Inflammatory macrophage (primary cell): Measurements from ENCODE around the gene TNIK.

Experiments
- DNase-seq, 2 donors: peaks; one replicate each; pipeline ENCODE4 v3.0.0-alpha.2; 2020 to 2022

TNIK gene

DNA sequence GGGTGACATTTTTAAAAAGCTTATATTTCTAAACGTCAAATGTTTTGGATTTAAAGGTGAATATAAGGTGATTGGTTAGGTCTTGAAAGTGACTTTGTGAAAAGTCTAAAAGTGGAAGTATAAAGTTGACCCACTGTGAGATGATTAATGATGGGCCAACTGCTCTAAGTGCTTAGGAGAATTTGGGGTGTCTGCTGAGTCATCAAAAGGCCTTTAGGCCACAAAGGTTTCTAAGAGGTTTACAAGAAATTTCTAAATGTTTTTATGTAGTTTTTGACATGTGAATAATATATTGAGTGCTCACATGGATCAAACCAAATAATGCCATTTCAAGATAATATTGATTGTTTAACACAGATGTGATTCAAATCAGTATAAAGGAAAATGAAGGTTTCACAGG lies 394.5 kb downstream of the TNIK start:
- no peak for DNase-seq

DNA sequence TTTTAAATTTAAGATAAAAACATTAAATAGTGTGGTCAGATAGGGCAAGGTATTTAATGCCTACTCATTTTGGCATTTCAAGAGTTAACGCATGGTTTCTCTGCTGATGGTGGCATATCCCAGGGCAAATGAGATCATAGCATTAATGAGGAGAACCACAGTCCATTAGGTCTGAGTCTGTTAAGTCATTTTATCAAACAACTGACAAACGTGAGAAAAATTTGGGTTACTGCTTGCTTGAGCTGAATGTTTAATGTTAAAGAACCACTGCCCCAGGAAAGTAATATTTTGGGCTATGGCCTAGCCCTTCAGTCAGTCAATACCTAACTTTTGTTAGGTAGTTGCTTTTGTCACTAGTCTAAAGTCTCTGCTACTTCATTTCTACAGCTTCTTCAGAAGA lies 395.7 kb downstream of the TNIK start:
- DNase-seq: no peak

DNA sequence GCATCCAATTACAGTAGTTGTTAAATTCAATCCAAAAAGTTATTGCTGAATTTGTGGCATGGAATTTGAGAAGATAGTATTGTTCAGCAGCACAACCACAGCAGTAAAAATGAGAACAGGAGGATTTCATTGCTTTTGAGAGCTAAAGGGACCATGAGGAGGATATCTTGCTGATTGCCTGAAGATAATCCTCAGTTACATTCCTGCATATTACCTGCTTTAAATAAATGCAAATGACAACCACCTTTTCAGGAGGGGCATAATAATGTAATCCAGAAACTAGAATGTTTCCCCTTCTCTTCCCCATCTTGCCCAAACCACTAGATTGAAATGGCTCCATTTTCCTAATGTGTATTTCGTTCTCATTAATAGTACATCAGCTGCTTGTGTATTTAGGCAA lies 398.5 kb downstream of the TNIK start:
- no peak for DNase-seq

DNA sequence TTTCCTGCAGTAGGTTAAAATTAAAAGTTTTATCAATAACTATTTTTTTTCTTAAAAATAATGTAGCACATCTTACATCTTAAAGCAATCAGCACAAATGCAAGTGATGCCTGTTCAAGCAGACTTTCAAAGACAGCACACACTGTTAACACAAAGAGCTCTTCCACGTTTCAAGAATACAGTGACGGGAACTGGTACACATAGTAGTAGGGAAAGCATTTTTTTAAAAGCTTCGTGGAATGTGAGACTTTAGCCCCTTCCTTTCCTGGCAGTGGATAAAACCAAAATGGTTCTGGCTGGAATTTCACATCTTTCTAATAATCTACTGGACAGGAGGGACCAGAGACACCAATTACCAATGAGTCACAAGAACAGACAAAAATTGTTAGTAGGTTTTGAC lies 400.2 kb downstream of the TNIK start:
- no peak for DNase-seq

DNA sequence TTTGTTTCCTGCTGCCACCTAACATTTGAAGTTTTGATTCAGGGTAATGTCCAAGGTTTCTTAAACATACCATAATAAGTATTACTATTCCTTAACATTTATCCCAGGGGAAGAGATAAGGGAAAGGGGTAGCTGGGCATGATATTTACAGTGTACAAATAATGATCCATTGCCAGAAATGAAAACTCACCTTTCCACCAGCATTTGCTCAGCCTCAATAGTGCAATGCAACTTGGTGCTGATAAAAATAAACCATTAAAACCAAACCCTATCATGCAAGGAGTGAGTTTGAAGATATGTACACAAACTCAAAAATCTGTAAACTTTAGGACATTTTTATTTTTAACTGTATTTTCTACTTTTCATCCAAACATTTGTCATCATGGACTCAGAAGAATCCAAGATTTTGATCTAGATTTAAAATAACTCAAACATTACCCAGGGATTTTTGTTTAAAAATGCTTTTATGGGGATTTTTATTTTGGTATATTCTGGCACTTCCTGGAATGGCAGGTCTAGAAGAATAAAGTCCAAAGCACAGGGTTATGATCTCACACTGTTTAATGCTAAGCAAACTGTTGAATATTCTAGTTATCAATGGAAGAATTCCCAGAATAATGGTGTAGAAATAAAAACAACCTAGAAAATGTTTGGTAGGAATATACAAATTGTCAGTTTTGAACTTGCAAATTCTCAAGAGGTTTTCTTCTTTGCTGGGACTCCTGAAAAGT lies 401.2 kb downstream of the TNIK start:
- DNase-seq: no peak

DNA sequence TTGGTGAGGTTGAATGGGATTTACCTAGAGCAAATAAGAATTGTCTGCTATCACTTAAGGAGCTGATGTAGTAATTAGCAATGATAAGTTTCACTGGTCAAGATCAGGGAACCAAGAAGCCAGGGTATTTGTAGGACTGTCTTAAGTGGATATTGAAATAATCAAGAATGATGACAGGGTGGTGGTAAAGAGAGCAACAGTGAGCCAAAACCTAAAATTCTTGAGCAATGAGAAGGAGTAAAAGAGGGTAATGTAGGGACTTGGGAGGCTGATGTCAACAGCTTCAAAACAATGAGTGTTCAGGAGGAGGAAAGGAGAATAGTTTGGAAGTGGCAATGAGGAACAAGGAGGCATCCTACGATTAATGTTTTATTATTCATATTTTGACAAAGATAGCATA lies 402.1 kb downstream of the TNIK start:
- no peak for DNase-seq

DNA sequence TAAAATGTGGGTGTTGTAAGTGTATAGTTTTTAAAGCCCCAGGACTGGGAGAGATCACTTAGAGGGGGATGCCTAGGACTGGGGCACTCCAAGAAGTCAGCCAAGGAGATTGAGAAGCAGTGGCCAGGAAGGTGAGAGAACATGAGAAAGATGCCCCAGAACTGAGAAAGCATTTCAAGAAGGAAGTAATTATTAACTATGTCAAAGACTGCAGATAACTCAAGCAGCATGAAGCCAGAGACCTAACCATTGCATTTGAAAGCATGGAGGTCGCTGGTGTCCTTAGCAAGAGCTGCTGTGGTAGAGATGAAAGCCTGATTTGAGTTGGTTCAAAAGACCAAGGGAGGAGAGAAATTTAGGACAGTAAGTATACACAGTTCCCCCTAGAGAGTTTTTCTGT lies 403.1 kb downstream of the TNIK start:
- DNase-seq: no peak

DNA sequence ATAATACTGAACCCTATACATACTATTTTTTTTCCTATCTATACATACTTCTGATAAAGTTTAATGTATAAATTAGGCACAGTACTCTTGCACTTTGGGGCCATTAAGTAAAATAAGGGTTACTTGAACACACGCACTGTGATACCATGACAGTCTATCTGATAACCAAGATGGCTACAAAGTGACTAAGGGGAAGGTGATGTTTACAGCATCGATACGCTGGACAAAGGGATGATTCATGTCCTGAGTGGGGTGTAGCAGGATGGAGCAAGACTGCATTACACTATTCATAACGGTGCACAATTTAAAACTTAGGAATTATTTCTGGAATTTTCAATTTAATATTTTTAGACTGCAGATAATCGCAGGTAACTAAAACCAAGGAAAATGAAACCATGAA lies 403.7 kb downstream of the TNIK start:
- no peak for DNase-seq

DNA sequence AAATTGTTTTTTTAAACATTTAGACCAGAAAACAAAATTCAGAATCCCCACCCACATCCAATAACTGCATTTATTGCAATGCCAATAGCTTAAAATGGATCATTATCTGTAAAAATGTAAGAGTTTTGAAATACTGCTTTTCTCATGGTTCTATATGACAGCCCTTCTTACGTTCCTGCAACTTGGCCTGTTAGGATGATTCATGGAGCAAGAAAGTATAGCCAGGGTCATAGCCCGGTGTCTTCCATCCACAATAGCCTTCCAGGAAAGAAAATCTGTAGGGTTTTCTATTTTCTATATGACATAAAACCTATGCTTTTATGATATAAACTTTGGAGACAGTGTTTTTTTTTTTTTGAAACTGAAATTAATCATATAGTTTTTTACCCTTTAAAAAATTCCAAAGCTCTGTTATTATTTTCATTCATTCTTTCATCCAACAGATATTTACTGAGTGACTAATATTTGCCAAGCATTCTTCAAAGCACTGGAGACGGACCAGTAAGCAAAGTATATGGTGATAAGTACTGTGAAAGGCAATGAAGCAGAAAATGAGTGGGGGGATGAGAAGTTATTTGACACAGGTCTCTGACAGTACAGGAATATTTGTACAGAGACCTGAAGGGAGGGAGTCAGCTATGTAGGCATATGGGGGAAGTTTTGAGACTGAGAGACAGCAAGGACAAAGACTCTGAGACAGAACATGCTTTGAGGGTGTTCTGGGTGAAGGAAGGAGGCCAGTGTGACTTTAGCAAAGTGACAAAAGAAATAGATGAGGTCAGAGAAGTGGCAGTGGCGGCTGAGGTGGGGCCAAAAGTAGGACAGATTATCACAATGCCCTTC lies 404.6 kb downstream of the TNIK start:
- DNase-seq: no peak

DNA sequence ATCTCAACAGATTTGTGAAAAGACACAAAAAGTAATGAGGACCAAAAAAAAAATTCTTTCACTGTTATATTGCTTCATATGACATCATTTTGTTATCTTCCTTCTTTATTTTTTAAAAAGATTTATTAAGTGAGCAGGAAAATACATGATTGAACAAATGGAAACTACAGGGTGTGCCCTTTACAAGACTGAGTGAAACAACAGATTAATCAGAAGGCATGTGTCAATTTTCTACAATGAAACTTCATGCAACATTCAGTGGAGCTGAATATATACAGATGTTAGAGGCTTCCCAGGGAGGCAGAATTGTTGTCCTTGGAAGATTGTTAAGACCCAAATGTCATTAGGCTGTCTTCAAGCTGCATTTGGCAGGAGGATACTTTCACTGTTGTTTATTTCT lies 405.3 kb downstream of the TNIK start:
- no peak for DNase-seq

DNA sequence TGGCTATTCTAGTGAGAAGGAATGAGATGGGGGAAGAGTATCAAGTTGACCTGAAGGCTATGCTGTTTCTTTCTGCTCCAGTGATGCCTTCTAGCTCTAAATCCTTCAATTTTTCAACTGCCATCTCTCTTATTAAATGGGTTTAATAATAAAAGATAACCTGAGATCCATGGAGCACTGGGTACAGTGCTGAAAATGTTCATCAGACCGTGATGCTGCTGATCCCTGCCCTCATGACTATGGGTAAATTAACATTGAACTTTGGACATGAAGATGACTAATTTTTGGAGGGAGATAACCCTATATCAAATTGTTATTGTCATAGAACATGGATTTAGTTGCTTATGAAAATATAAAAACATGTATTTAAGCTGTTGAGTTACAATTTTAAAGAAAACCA lies 406.0 kb downstream of the TNIK start:
- no peak for DNase-seq

DNA sequence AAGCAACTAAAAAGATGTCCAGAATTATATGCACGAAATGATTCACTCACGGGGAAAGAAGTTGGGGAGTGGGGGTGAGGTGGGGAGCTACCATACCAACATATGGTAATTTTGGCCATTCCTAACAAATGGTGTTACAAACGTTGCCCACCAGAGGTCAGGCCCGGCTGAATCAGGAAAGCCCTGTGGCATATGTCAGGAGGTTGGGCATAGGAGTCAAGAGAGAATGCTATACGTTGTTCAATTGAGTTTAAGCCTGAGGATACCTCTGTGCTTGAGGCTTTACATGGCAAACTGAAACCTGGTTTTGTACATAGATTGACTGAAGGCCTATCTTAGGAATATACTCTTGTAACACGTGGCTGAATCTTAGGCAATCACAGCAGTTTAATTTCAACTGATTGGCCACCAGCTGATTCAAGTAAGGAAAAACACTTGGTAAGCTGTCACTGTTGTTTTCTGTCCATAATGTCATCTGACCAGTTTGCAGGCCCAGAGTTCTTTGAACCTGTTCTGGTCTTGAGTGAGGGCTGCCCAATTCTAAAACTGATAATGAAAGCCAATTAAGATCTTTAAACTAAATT lies 410.3 kb downstream of the TNIK start:
- DNase-seq: peak; percentile 50 to 61

DNA sequence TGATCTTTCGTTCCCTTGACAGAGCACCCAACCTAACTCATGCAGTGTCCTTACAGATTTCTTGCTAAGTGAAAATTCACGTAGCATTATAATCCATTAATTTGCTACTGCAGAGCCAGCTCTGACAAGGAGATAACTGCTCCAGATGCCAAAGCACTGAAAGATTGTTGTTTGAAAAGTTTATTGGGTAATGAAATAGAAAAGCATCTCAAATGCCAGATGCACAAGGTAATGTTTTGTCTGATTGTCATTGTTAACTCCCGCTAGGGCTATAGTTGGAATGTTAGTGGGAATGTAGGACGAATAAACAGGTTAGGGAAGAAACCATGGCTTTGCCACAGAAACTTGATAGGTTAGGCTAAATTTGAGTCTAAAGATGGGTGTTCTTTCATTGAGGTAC lies 413.4 kb downstream of the TNIK start:
- DNase-seq: no peak

DNA sequence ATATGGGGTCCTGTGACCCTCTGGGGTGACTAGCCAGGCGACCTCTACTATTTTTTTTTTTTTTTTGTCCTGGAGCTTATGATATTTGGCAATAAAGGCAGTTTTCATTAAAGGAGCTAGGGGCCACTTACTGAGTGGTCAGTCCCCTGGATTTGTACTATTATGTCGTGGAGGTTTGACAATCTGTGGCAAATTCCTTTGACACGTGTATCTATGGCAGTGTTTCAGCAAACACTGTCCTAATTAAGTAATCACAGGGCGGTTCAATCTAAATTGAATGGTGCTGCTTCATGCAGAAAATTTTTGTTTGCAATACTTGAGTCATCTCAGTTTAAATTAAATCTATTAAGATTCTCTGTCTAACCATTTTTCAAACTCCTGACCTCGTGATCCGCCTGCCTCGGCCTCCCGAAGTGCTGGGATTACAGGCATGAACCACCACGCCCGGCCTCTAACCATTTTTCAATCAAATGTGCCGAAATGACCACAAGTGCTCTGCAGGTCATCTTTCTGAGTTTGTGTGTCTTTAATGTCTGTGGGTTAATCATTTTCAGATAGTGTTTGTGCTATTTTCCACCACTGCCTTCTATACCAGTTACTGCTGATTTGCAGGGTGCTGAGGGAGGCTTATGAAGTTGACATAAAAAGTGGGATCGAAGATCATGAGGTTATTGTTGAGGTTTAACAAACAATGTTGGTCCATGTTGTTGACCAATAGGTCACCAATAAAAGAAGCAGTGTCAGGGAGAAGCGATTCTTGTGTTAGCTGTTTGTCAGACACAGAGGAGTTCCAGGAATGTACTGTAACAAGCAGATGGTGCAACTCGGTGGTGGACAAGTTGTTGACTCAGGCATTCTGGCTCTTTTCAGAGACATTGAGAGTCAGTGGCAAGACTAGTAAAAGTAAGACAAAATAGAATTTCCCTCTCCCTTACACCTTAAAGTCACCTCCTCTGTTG lies 415.1 kb downstream of the TNIK start:
- no peak for DNase-seq

DNA sequence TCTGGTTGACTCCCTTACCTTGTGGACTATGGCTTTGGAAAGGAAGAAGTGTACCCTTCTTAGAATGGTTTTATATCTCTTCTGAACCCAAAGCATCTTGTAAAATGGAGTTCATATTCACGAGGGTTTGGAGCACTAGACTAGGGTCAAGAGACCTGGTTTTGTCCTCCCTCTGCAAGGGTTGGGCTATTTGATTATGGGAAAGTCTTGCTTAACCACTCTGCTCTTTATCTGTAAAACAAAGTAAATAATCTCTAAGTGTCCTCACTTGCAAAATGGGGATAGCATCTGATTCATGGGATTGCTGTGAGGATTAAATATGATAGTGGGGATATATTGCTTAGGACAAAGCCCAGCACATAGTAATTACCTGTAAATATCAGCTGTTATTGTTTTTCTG lies 415.8 kb downstream of the TNIK start:
- DNase-seq: no peak

DNA sequence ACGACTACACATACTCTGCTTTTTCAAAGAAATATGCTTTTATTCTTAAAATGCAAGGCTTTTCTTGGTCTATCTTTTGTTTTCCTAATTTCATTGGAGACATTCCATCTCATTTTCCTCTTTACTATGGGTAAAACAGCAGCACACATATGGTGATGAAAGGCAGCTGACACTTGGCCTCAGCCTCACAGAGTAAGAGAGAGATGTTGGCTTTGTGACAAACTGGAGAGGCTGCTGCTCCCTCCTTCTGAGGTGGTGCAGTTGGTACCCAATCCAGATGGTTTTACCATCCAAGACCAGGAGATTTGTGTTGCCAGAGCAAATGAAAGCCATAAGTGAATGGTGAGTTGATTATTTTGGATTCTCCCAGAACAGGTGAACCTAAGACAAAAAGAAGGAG lies 420.5 kb downstream of the TNIK start:
- no peak for DNase-seq

DNA sequence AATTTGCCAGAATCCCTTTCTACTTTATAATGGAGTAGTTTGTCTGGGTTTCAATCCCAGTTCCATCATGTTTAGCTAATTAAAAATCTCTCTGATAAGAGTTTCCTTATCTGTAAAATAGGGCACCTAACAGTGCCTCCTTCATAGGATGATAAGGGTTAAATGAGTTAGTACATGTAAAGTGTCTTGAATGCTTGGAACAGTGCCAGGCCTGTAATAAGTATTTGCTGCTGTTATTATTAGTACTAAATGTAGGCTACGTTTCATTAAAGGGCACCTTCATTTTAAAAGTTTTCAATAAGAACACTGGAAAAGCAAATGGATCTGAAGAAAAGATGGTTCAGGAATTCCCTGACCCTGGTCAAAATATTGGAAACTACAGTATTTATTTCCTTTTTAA lies 421.9 kb downstream of the TNIK start:
- no peak for DNase-seq

DNA sequence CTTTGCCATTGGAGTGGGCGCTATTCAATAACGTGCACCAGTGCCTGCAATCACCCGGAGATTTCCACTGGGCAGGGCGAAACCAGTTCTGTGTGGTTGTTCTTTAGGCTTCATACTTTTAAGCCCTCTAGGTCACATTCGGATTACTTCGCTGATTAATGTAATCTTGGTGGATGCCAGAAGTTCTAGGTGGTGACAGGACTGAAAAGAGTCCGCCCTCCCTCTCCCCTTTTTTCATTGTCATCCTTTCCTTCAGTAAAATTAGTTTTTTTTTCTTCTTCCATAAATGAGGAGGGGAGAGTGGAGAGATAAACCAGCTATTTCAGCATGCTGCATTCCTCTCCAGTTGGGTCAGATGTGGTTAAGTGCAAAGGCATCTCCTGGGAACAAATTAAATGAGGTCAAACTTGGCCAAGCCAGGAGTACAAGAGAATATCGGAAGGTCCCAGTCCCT lies 431.4 kb downstream of the TNIK start:
- DNase-seq: no peak

DNA sequence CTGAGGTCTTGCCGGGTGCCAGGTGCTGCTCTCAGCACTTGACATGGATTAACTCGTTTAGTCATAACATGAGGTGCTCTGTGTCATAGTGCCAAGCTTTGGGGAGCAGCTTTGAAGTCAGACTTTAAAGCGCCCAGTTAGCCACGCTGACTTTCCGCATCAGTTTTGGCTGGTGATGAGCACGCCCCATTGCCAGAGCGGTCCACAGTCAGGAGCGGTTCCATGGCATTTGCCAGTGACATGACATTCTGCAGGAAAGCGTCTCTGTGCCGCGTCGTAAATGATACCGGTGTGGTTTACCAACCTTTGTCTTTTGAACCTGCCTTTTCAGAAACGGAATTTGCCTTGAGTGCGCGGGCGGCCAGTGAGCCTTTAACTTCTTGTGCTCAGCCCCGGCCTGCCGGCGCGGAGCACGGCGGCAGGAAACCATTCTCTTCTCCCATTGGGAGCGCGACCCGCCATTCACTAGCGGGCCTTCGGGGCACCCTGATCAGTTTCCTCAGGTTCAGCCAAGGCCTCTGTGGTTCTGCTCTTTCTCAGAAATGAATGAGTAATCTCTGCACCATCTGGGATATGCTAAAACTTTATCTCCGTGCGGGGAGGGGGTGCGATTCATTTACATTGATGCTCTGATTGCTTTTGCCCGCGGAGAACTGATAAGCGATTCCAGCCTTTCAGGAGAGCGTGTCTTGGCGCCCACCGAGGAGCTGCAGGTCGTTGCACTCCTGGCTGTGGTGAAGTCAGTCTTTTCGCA lies 432.0 kb downstream of the TNIK start:
- DNase-seq: peak in 1 of 2 donors; percentile 2

DNA sequence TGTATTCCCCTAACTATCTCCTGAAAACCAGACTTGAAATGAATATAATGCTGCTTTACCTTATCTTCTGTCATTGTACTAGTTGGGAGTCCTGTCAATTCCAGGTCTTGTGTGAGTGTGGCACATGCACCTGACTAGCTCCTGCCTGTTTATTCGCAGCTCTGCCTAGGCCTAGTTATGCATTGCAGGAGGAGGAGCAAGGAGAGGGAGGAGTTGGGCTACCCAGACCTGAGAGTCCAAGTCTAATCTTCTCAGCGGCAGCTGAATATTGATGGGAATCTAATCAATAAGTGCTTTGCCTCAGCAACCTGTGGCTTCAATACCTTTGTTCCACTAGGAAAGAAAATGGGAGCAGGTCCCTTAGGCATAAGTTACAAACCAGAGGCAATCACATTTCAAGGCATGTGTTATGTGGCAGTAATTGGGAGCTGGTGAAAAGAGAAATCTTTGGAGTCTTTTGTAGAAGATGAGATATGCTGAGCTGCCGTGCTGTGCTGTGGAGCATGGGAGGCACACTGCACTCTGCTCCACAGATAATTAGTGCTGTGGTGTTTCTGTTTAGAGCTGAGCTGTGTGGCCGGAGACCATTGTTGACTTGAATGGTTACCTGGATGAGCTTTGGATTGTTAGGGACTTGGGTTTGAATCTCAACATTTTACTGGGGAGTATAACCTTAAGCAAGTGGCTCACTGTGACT lies 433.5 kb downstream of the TNIK start, which contains the start of gene SLC2A2:
Gene SLC2A2 (minus strand): TSS at position 124 of the 697 bp plus-strand sequence. CDS start 50 bp downstream, at position 74.
- DNase-seq: no peak

DNA sequence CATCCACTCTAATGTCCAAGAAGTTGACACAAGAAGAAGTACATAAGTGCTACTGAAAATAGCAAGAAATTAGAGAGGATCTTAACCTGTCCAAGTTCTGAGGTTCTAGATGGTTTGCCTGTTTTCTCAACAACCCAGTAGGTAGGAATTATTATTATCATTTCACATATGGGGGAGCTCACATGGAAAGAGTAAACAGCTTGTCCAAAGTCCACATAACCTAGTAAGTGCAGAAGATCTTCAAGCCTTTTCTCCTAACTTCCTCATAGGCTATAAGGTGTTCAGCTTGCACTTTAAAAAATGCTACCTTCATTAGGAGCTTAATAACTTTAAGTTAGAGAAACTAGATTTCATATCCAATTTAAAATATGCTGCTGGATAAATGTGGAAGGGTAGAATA lies 436.6 kb downstream of the TNIK start:
- DNase-seq: no peak
